H1 (cell line): ENCODE measurements around the gene TMPRSS11E. TPM values are rescaled to one million over a fixed set of nuclear protein-coding genes. Genes with fewer than 3 reads are reported as not detected.

ENCODE experiments used
- CTCF ChIA-PET: fragments of 300-600 bp; sonication (Branson Sonifier 250); formaldehyde crosslinking; loops from one replicate; lab custom pipeline; 2021; ENCODE audit not compliant: partially characterized antibody; lab: Charles Lee
- POLR2A ChIA-PET: fragments of 300-600 bp; sonication (Branson Sonifier 250); formaldehyde crosslinking; loops from one replicate; lab custom pipeline; 2021; ENCODE audit warnings: inconsistent platforms; ENCODE audit not compliant: partially characterized antibody; lab: Charles Lee
- DNase-seq, 2 experiments: peaks; one replicate each; pipeline versions ENCODE4 v3.0.0 to v3.0.0-alpha.2; 2010 to 2022; ENCODE audit warnings: low spot score in 2 of 2, low read depth in 1 of 2, mixed read lengths in 1 of 2
- FAIRE-seq: peaks from 2 replicates; lab custom pipeline; 2011; peaks lifted over from hg19 to GRCh38; lab: Jason Lieb, UNC
- H2AFZ ChIP-seq: 2 replicates; pipeline ENCODE4 v1.8.1; 2012; ENCODE audit warnings: low read length, inconsistent platforms
- H2AK5ac ChIP-seq: 2 replicates; pipeline ENCODE4 v1.6.1; 2013; ENCODE audit warnings: low read depth, low read length
- H2BK120ac ChIP-seq: replicated peaks from 2 replicates; pipeline ENCODE3; 2013; ENCODE audit warnings: low read depth, low read length, inconsistent platforms
- H2BK12ac ChIP-seq: 2 replicates; pipeline ENCODE4 v1.6.1; 2013; ENCODE audit warnings: low read depth, low read length
- H2BK15ac ChIP-seq: 2 replicates; pipeline ENCODE4 v1.6.1; 2013; ENCODE audit warnings: low read length
- H2BK20ac ChIP-seq: 2 replicates; pipeline ENCODE4 v1.6.1; 2013; ENCODE audit warnings: low read length
- H2BK5ac ChIP-seq: 2 replicates; pipeline ENCODE4 v1.6.1; 2013; ENCODE audit warnings: low read depth, low read length
- H3K14ac ChIP-seq: 2 replicates; pipeline ENCODE4 v1.6.1; 2013; ENCODE audit warnings: inconsistent platforms; ENCODE audit not compliant: insufficient read length
- H3K18ac ChIP-seq: 2 replicates; pipeline ENCODE4 v1.6.1; 2013; ENCODE audit warnings: low read length; ENCODE audit errors: extremely low read depth
- H3K23ac ChIP-seq: 2 replicates; pipeline ENCODE4 v1.6.1; 2013; ENCODE audit warnings: inconsistent platforms; ENCODE audit not compliant: insufficient read length
- H3K23me2 ChIP-seq: 2 replicates; pipeline ENCODE4 v1.6.1; 2013; ENCODE audit warnings: low read depth, low read length
- H3K27ac ChIP-seq: 2 replicates; pipeline ENCODE4 v1.6.1; 2011; ENCODE audit warnings: low read depth, low read length, inconsistent platforms
- H3K27me3 ChIP-seq, 4 experiments: replicated peaks in 1 of 4; 1 replicate in 1 of 4; 2 replicates in 3 of 4; pipeline versions ENCODE4 v1.6.1 to v1.8.1; 2011 to 2013; ENCODE audit warnings: low read length in 3 of 4, mild to moderate bottlenecking in 3 of 4, inconsistent platforms in 2 of 4, mixed read lengths in 2 of 4, moderate library complexity in 1 of 4; ENCODE audit not compliant: control insufficient read depth in 3 of 4, insufficient read depth in 3 of 4; ENCODE audit errors: extremely low read depth in 1 of 4
- H3K36me3 ChIP-seq, 4 experiments: 2 replicates each; pipeline versions ENCODE4 v1.6.1 to v1.8.1; 2011 to 2013; ENCODE audit warnings: mild to moderate bottlenecking in 4 of 4, low read length in 3 of 4, moderate library complexity in 2 of 4, control low read depth in 1 of 4, inconsistent platforms in 1 of 4; ENCODE audit not compliant: insufficient read depth in 4 of 4, control insufficient read depth in 2 of 4
- H3K4ac ChIP-seq: replicated peaks from 2 replicates; pipeline ENCODE3; 2013; ENCODE audit warnings: low read length, low read depth, mixed read lengths, inconsistent platforms; ENCODE audit not compliant: insufficient read length
- H3K4me1 ChIP-seq, 4 experiments: replicated peaks in 1 of 4; 1 replicate in 1 of 4; 2 replicates in 3 of 4; pipeline versions ENCODE4 v1.6.1 to v1.8.1; 2011 to 2013; ENCODE audit warnings: low read length in 3 of 4, inconsistent platforms in 2 of 4, mixed read lengths in 1 of 4; ENCODE audit not compliant: insufficient read depth in 4 of 4, control insufficient read depth in 3 of 4
- H3K4me2 ChIP-seq, 2 experiments: 2 replicates each; pipeline versions ENCODE4 v1.6.1 to v1.8.1; 2011 to 2013; ENCODE audit warnings: low read depth in 2 of 2, low read length in 2 of 2, control low read depth in 1 of 2, inconsistent platforms in 1 of 2, mild to moderate bottlenecking in 1 of 2; ENCODE audit not compliant: insufficient read depth in 1 of 2
- H3K4me3 ChIP-seq, 4 experiments: fragments of 200-600, 300-600 bp in 1 of 4; sonication (generic), shearing (Covaris generic), sonication (Bioruptor Twin) in 1 of 4; 2 replicates each; pipeline versions ENCODE4 v1.5.1 to v1.8.1; 2011 to 2016; ENCODE audit warnings: low read length in 4 of 4, low read depth in 3 of 4, control low read depth in 2 of 4, inconsistent platforms in 2 of 4, mild to moderate bottlenecking in 2 of 4, mixed read lengths in 1 of 4, moderate library complexity in 1 of 4; ENCODE audit not compliant: insufficient read depth in 2 of 4; ENCODE audit errors: extremely low read depth in 1 of 4
- H3K56ac ChIP-seq: replicated peaks from 2 replicates; pipeline ENCODE3; 2013; ENCODE audit warnings: low read depth, mild to moderate bottlenecking, mixed read lengths, low read length, inconsistent platforms; ENCODE audit not compliant: insufficient read length
- H3K79me1 ChIP-seq: 2 replicates; pipeline ENCODE4 v1.6.1; 2013; ENCODE audit warnings: low read depth, low read length, control low read depth
- H3K79me2 ChIP-seq, 2 experiments: 2 replicates each; pipeline versions ENCODE4 v1.6.1 to v1.8.1; 2012 to 2013; ENCODE audit warnings: low read length in 2 of 2, mild to moderate bottlenecking in 2 of 2, inconsistent platforms in 1 of 2; ENCODE audit not compliant: insufficient read depth in 2 of 2, control insufficient read depth in 1 of 2
- H3K9ac ChIP-seq, 4 experiments: replicated peaks in 1 of 4; 1 replicate in 1 of 4; 2 replicates in 3 of 4; pipeline versions ENCODE4 v1.6.1 to v1.8.1; 2011 to 2013; ENCODE audit warnings: low read depth in 3 of 4, low read length in 3 of 4, control low read depth in 2 of 4, mild to moderate bottlenecking in 2 of 4, moderate library complexity in 2 of 4, inconsistent platforms in 1 of 4; ENCODE audit errors: extremely low read depth in 1 of 4
- H3K9me3 ChIP-seq, 2 experiments: 2 replicates each; pipeline versions ENCODE4 v1.6.1 to v1.8.1; 2012 to 2013; ENCODE audit warnings: mild to moderate bottlenecking in 2 of 2, moderate library complexity in 2 of 2, control low read depth in 1 of 2, inconsistent platforms in 1 of 2, low read depth in 1 of 2, low read length in 1 of 2, mixed read lengths in 1 of 2; ENCODE audit not compliant: insufficient read depth in 2 of 2
- H4K20me1 ChIP-seq, 2 experiments: replicated peaks in 1 of 2; 2 replicates each; pipeline versions ENCODE3 to v1.8.1; 2011 to 2013; ENCODE audit warnings: inconsistent platforms in 2 of 2, low read length in 2 of 2, mild to moderate bottlenecking in 1 of 2; ENCODE audit not compliant: insufficient read depth in 2 of 2, control insufficient read depth in 1 of 2
- H4K5ac ChIP-seq: 2 replicates; pipeline ENCODE4 v1.6.1; 2013; ENCODE audit warnings: low read length, low read depth, mixed read lengths, inconsistent platforms; ENCODE audit not compliant: insufficient read length
- H4K8ac ChIP-seq: 2 replicates; pipeline ENCODE4 v1.8.0; 2013; ENCODE audit warnings: mild to moderate bottlenecking, moderate library complexity, low read length, inconsistent platforms; ENCODE audit not compliant: insufficient read depth; ENCODE audit errors: extremely low read depth
- H4K91ac ChIP-seq: replicated peaks from 2 replicates; pipeline ENCODE3; 2013; ENCODE audit warnings: low read length, mixed read lengths, inconsistent platforms; ENCODE audit not compliant: insufficient read length
- RNF2 ChIP-seq: fragments of 200-900, 300-1000 bp; sonication (generic); IDR thresholded peaks from 2 replicates; pipeline ENCODE4 v1.7.1; 2016; ENCODE audit warnings: borderline replicate concordance, low read depth, mild to moderate bottlenecking, antibody characterized with exemption, low read length; ENCODE audit not compliant: poor library complexity, severe bottlenecking; ENCODE audit errors: missing control alignments
- ZNF274 ChIP-seq: IDR thresholded peaks from 2 replicates; pipeline ENCODE4 v1.7.0; 2012; ENCODE audit warnings: low read length, borderline replicate concordance; ENCODE audit errors: extremely low read depth
- WGBS, 2 experiments: shearing (Covaris generic) in 1 of 2; methylation state at CpG; one replicate each; pipeline versions ENCODE4 v1.1.6 to v1.1.7; 2013 to 2015; ENCODE audit warnings: low lambda C conversion rate in 2 of 2, mixed read lengths in 2 of 2, inconsistent platforms in 1 of 2, low coverage in 1 of 2, missing lambda C conversion rate in 1 of 2; ENCODE audit not compliant: insufficient replicate concordance in 2 of 2, insufficient coverage in 1 of 2, insufficient read length in 1 of 2; ENCODE audit errors: extremely low coverage in 1 of 2, missing lambda C conversion rate in 1 of 2; 5-methylcytosine and 5-hydroxymethylcytosine counted together
- polyA plus RNA-seq, 7 experiments: library from polyadenylated mRNA; depleted of rRNA in 3 of 7; stranded (reverse) in 5 of 7; unstranded in 2 of 7; fragments of >200 nt in 5 of 7; fragments of 200-250 nt in 2 of 7; gene quantifications; 1 replicate in 5 of 7; 2 replicates in 1 of 7; 4 replicates in 1 of 7; pipeline versions ENCODE4 v1.2.1 to v1.2.3, GENCODE V29; 2011 to 2013; ENCODE audit warnings: missing spikeins in 2 of 7, mixed read lengths in 2 of 7
- total RNA-seq: library from RNA; stranded (reverse); fragmentation: NEBNext Ultra II Directional; extraction: Animal tissue kit (Norgen Biotek cat#: 25700); gene quantifications from 2 replicates; pipeline ENCODE4 v1.2.1, GENCODE V29; 2021

The TMPRSS11E gene
- total and polyA plus RNA-seq, 2 of the 8 experiments (the other 6 are each of a cell fraction or from before 2014, with no cell fraction given), result 0.38 to 0.71 TPM

DNA sequence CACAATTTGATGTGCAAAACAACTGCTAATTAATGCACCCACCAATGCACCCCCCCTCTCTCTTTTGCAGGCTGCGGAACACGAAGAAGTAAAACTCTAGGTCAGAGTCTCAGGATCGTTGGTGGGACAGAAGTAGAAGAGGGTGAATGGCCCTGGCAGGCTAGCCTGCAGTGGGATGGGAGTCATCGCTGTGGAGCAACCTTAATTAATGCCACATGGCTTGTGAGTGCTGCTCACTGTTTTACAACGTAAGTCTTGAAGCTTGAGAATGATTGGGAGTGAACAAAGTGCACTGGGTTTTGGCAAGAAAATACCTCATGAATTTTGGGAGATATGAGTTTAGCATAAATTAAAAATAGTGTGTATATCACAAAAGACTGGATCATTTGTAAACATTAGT, 28.9 kb downstream of the TMPRSS11E start:
- H3K4me2 ChIP-seq, result no peak overlapping the region
- H3K27me3 ChIP-seq, result no peaks in the 10 kb centered on the region
- H3K14ac ChIP-seq, result no peak overlapping the region
- H3K23ac ChIP-seq, result no peak overlapping the region
- H3K79me1 ChIP-seq, result no peaks in the 10 kb centered on the region
- 90% methylated on average over 5 of the region's 5 CpGs; no CpG with 5 or more reads in 1 of the 2 experiments for WGBS, 2 experiments
- H4K20me1 ChIP-seq, result no peaks in the 10 kb centered on the region
- no peak overlapping the region for H2AFZ ChIP-seq
- no peak overlapping the region for H2BK120ac ChIP-seq
- DNase-seq (no peak), FAIRE-seq (no peak)
- H3K23me2 ChIP-seq, result no peaks in the 10 kb centered on the region; the same call in 1 of the 2 replicates
- no peak overlapping the region for H2BK5ac ChIP-seq
- no peak overlapping the region for H4K91ac ChIP-seq
- H3K56ac ChIP-seq, result no peak overlapping the region
- no peak overlapping the region for H2AK5ac ChIP-seq
- H2BK12ac ChIP-seq, result no peak overlapping the region
- H2BK15ac ChIP-seq, result no peak overlapping the region
- no peak overlapping the region for H3K9ac ChIP-seq
- no peak overlapping the region for H3K4ac ChIP-seq
- no peaks in the 10 kb centered on the region for H3K36me3 ChIP-seq
- POLR2A ChIA-PET, result no interaction called here
- H3K4me3 ChIP-seq, result no peak overlapping the region
- H3K27ac ChIP-seq, result no peak overlapping the region
- H2BK20ac ChIP-seq, result no peak overlapping the region
- no peaks in the 10 kb centered on the region; a peak in 1 of 4 replicates for H3K9me3 ChIP-seq
- 0 out of 7 replicates have a peak, but pooled peaks cover 0 to 2% (median 0%) of the 10 kb centered on the region in 4 experiments for H3K4me1 ChIP-seq
- no peaks in the 10 kb centered on the region for H3K79me2 ChIP-seq
- CTCF ChIA-PET, result no interaction called here
- H4K5ac ChIP-seq, result no peak overlapping the region
- H3K18ac ChIP-seq, result no peak overlapping the region
- H4K8ac ChIP-seq, result no peak overlapping the region
- TF ChIP-seq ZNF274, result no peak
- TF ChIP-seq RNF2, result no peak
